Transverse colon (tissue), 4 donors: Measurements from ENCODE around the gene DENND1A. TPM values are rescaled to one million over a fixed set of nuclear protein-coding genes. Genes with fewer than 3 reads are reported as not detected.

Experiments
- DNase-seq: peaks from one replicate; pipeline ENCODE4 v3.0.0-alpha.2; 2019
- H3K27ac ChIP-seq, 4 donors: fragments of 200-600 bp; sonication (generic); 2 replicates each; pipeline ENCODE4 v1.5.1; 2016 to 2018; ENCODE audit warnings: inconsistent platforms in 4 of 4
- H3K27me3 ChIP-seq: fragments of 200-600 bp; sonication (generic); 2 replicates; pipeline ENCODE4 v1.5.1; 2017; ENCODE audit warnings: inconsistent platforms
- H3K36me3 ChIP-seq, 4 donors: fragments of 200-600 bp; sonication (generic); 2 replicates each; pipeline ENCODE4 v1.5.1; 2017 to 2019; ENCODE audit warnings: inconsistent platforms in 4 of 4
- H3K4me1 ChIP-seq, 4 donors: fragments of 200-600 bp; sonication (generic); 2 replicates each; pipeline ENCODE4 v1.5.1; 2017 to 2020; ENCODE audit warnings: inconsistent platforms in 4 of 4
- H3K4me3 ChIP-seq, 4 donors: fragments of 200-600 bp; sonication (generic); 1 replicate in 1 of 4; 2 replicates in 3 of 4; pipeline versions ENCODE4 v1.5.1 to v1.6.1; 2017 to 2019; ENCODE audit warnings: inconsistent platforms in 4 of 4
- H3K9me3 ChIP-seq, 2 donors: fragments of 200-600 bp; sonication (generic); 2 replicates each; pipeline ENCODE4 v1.5.1; 2017 to 2019; ENCODE audit warnings: inconsistent platforms in 2 of 2
- CTCF ChIP-seq, 5 experiments: fragments of 200-600 bp in 3 of 5; fragments of 450-650 bp in 2 of 5; sonication (generic) in 3 of 5; IDR thresholded peaks; 1 replicate in 2 of 5; 2 replicates in 3 of 5; pipeline ENCODE4 v1.5.1; 2016 to 2017; ENCODE audit warnings: antibody characterized with exemption in 5 of 5, inconsistent platforms in 3 of 5, mild to moderate bottlenecking in 2 of 5, moderate library complexity in 1 of 5
- EP300 ChIP-seq: sonication (generic); formaldehyde crosslinking; IDR thresholded peaks from one replicate; pipeline ENCODE4 v1.6.1; 2017; ENCODE audit warnings: antibody characterized with exemption, low read depth
- POLR2A ChIP-seq: fragments of 450-650 bp; IDR thresholded peaks from one replicate; pipeline ENCODE4 v1.6.1; 2016; ENCODE audit warnings: antibody characterized with exemption, mild to moderate bottlenecking, moderate library complexity
- POLR2AphosphoS5 ChIP-seq, 3 donors: sonication (generic); formaldehyde crosslinking; IDR thresholded peaks; one replicate each; pipeline ENCODE4 v1.6.1; 2016; ENCODE audit warnings: antibody characterized with exemption in 3 of 3
- WGBS, 2 donors: methylation state at CpG; one replicate each; pipeline ENCODE4 v1.1.5; 2018; ENCODE audit warnings: low coverage in 1 of 2; 5-methylcytosine and 5-hydroxymethylcytosine counted together
- in situ Hi-C, 4 donors: fragments of 200-750 bp; cut with MboI; loops; one replicate each; pipeline versions ENCODE4 v1.15.0 to v1.15.1; 2017; ENCODE audit warnings: low sequenced_read_pairs in 3 of 4, low pct_ligation_motif_present in 1 of 4, low pct_unique_long_range_greater_than_20kb in 1 of 4
- intact Hi-C: fragments of 100-400 bp; cut with DNase I; formaldehyde crosslinking; loops from one replicate; pipeline ENCODE4 v1.15.1; 2023; ENCODE audit warnings: low total_unique reads
- total RNA-seq, 4 donors: library from RNA; depleted of rRNA; stranded (reverse); fragments of >200 nt; gene quantifications; one replicate each; pipeline ENCODE4 v1.1.0, GENCODE V29; 2016

DENND1A gene
- total RNA-seq, 4 donors from 2014 or later = 12.5 to 78.6 (median 40.0) TPM

- Histone ChIP-seq H3K36me3 (no peaks in the 10 kb centered on the region), H3K4me3 (no peak overlapping the region), H3K27ac (no peak overlapping the region), H3K4me1 (no peaks in the 10 kb centered on the region), H3K27me3 (no peaks in the 10 kb centered on the region), H3K9me3 (no peaks in the 10 kb centered on the region)
- TF ChIP-seq EP300 (no peak), CTCF (IDR thresholded peaks at IDR 0.05) (no peak), POLR2AphosphoS5 (IDR thresholded peaks at IDR 0.05) (no peak)
- WGBS, 2 donors = 96 to 100% methylated on average over 1 of the region's 1 CpG
- intact Hi-C loops (no loop called here), in situ Hi-C loops (loop anchor here in 1 of 4 donors (25.0 kb wide), 1 partner anchor 325 kb away; no protein-coding TSS in a partner anchor)
- DNase-seq = no peak
These were observed 217.5 kb downstream of the DENND1A start for GRCh38 chr9:123712399-123712798.

- TF ChIP-seq CTCF (IDR thresholded peaks at IDR 0.05) (no peak), EP300 (no peak), POLR2A (no peak), POLR2AphosphoS5 (IDR thresholded peaks at IDR 0.05) (no peak)
- Histone ChIP-seq H3K4me3 (no peak overlapping the region), H3K4me1 (no peaks in the 10 kb centered on the region), H3K27me3 (no peaks in the 10 kb centered on the region), H3K27ac (no peak overlapping the region), H3K36me3 (no peaks in the 10 kb centered on the region), H3K9me3 (no peaks in the 10 kb centered on the region)
- no peak for DNase-seq
- WGBS, 2 donors = 90 to 100% methylated on average over 1 of the region's 1 CpG
- in situ Hi-C loops (loop anchor here in 1 of 4 donors (25.0 kb wide), 1 partner anchor 327 kb away; no protein-coding TSS in a partner anchor), intact Hi-C loops (no loop called here)
These were observed 219.6 kb downstream of the DENND1A start for GRCh38 chr9:123710299-123710698.

GRCh38 chr9:123702483-123702882 is 227.4 kb downstream of the DENND1A start:
- no peaks in the 10 kb centered on the region for H3K27me3 ChIP-seq
- in situ Hi-C loops = loop anchor here in 1 of 4 donors (25.0 kb wide), 1 partner anchor 335 kb away; no protein-coding TSS in a partner anchor
- H3K9me3 ChIP-seq = peaks cover 16 to 17% of the 10 kb centered on the region in 2 donors
- peaks cover 0 to 13% (median 0%) of the 10 kb centered on the region in 4 donors for H3K36me3 ChIP-seq
- no peak for DNase-seq
- peaks cover 0 to 6% (median 0%) of the 10 kb centered on the region in 4 donors for H3K4me1 ChIP-seq
- no peak for TF ChIP-seq CTCF (IDR thresholded peaks at IDR 0.05)
- no peak for TF ChIP-seq POLR2A
- no peak for TF ChIP-seq POLR2AphosphoS5 (IDR thresholded peaks at IDR 0.05)
- no peak for TF ChIP-seq EP300
- 80% methylated on average over 1 of the region's 1 CpG; no CpG with 5 or more reads in 1 of the 2 donors for WGBS, 2 donors
- intact Hi-C loops = no loop called here
- no peak overlapping the region for H3K4me3 ChIP-seq
- H3K27ac ChIP-seq = no peak overlapping the region

- 78 to 83% methylated on average over 1 to 2 of the region's 2 CpGs for WGBS, 2 donors
- H3K9me3 ChIP-seq = peaks cover 7% of the 10 kb centered on the region in 2 donors
- DNase-seq = no peak
- no peaks in the 10 kb centered on the region for H3K27me3 ChIP-seq
- H3K27ac ChIP-seq = no peak overlapping the region
- intact Hi-C loops = no loop called here
- in situ Hi-C loops = no loop called here
- H3K36me3 ChIP-seq = peaks cover 0 to 7% (median 0%) of the 10 kb centered on the region in 4 donors
- peaks cover 0 to 6% (median 0%) of the 10 kb centered on the region in 4 donors for H3K4me1 ChIP-seq
- H3K4me3 ChIP-seq = no peak overlapping the region
- TF ChIP-seq CTCF (IDR thresholded peaks at IDR 0.05) = no peak
- TF ChIP-seq EP300 = no peak
- no peak for TF ChIP-seq POLR2AphosphoS5 (IDR thresholded peaks at IDR 0.05)
- no peak for TF ChIP-seq POLR2A
These were observed 232.2 kb downstream of the DENND1A start for GRCh38 chr9:123697686-123698085.
